ENCODE results near the gene HRH3.

The HRH3 gene

DNA sequence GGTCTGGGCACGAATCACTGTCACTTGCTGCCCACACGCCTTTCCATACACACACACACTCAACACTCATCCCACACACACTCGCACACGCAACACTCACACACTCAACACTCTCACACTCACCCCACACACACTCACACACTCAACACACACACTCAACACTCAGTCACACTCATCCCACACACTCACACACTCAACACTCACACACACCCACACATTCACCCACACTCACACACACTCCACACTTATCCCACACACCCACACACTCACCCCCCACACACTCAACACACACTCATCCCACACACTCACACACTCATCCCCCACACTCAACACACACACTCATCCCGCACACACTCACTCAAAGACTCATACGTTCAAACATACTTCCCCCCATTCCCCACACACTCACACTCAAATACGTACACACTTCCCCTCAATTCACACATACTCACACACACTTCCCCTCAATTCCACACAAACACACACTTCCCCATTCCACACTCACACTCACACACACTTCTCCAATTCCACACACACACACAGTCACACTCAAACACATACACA is 9.0 kb upstream of the HRH3 start:
- DNase-seq: no peak

DNA sequence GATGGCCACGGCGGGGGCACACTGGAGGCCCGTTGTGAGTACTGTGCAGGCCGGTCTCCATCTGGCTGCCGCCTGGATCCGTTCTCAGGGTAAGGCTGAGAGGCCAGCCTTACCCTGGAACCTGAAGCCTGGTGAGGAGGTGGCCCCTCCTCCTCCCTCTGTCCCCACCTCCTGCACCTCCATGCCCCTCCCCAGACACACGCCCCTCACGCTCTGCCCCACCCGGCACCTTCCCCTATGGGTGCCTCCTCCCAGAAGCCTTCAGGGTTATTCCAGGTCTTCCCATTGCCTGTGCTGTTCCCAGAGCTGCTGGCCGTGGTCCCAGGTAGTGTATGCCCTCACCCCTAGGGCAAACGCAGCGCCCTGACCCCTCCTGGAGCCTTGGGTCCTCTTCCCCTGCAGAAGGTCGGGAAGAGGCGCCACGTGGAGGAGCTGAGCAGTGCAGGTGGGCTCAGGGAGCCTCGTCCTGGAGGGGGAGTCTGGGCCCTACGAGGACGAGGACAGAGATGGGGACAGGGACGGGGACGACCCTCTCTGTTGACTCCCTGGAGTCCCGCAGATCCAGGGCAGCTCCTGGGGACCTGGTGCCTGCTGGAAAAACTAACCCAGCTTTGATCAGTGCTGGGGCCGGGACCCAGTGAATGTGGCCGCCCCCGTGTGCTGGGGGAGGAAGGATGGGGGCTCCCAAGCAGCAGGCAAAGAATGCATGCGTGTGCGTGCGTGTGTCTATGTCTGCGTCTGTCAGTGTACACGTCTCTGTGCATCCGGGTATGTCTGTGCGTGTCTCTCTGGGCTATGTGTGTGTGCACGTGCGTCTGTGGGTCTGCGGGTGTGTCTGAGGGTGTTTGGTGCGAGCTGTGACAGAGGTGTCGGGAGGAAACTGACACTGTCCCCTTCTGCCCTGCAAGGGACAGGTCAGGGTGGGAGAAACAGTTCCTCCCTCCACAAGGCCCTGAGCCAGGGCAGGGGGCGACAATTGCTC is 8.2 kb upstream of the HRH3 start:
- no peak for DNase-seq

DNA sequence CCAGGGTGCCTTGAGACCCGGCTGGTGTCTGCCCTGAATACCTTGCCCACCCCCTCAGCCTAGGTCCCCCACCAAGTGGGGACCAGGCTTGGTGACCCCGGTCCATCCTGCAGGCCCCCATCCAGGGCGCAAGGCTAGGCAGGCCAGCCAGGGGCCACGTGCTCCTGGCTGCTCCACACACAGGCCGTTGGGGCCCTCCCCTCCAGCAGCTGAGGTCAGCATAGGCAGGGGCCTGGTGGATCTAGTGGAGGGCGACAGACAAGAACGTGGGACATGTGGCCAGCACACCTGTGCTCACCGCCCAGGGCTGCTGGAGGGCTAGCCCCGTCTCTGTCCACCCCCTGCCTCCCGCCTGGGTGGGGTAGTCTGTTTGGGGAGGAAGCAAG is 7.5 kb upstream of the HRH3 start:
- DNase-seq: no peak

DNA sequence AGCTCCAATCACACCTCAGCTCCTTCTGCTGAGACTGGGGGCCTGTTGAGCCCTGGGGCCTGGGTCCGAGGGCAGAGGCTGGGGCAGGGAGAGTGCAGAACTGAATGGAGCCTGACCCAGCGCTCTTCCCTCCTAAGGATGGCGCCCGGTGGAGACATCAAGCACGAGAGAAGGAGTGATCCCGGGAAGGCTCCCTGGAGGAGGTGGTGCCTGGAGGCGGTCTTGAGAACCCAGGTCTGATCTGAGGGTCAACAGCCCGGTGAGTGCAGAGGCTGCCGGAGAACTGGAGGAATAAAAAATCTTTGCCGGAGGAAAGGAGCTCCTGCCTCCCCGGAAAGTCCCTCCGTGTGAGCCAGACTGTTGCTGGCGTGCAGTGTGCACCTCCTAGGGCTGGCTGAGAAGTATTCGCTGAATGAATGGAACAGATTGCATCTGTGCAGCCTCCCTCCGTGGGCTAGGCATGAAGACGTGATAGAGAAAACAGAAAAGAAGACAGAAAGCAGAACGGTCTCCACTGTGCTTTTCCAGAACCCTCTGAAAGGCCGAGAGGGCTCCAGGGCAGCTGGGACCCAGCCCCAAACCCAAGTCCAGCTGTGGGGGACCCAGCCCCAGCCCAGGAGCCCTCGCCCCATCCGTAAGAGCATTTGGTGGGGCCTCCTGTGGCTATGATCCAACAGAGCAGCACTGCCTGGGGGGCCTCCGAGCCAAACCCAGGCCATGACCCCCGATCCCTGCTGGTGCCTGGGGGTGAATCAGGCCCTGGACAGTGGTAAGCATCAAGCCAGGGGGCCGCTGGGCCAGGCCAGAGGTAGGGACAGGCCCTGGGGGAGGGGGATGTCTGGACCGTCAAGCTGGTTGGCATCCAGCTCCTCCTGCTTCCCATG is 6.9 kb upstream of the HRH3 start:
- no peak for DNase-seq

DNA sequence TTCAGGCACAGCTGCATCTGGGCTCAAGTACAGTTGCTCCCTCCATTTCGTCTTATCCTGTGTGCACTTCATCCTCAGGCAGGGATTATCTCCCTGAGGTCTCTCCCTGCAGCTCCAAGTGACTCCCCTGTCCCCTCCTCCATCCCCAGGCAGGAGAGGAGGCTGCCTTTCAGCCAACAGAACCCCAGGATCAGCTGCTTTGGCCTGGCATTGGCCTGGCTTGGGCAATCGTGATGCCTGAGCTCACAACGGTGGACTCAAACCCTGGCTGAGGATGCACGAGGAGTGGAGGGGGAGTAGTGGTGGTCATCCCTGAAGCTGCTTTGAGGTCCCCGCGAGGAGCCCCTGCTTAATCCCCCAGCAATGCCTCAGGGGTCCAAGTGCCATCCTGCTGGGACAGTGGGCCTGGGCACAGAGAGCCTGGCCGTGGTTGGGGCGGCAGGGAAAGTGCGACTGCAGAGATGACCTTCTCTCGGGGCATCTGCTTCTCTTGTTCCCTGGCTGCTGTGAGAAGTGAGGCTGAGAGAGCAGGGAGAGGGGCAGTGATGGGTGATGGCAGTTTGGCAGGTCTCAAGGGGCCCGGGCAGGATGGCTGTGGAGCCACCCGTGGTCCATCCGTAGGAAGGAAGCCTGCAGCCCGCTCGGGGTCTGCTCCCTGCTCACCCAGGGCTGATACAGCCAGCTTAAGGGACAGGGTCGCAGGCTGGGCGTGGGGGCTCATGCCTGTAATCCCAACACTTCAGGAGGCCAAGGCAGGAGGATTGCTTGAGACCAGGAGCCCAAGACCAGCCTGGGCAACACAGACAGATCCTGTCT is 6.0 kb upstream of the HRH3 start:
- no peak for DNase-seq

DNA sequence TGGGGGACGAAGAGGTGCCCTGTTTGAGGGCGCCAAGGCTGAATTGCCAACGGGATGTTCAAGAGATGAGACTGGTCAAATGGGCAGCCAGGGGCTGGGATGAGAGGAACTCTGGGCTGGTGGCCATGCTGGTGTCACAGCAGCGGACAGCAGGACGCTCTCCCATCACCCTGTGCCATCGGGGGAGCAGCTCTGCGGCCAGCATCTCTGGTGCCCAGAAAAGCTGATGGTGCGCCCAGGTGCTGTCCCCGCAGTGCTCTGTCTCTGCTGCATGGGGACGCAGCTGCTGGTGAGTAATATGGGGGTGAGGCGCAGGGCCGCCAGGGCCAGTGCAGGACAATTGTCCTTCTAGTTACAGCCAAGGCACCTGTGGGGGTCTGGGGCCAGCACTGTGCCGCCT is 4.9 kb upstream of the HRH3 start:
- no peak for DNase-seq

DNA sequence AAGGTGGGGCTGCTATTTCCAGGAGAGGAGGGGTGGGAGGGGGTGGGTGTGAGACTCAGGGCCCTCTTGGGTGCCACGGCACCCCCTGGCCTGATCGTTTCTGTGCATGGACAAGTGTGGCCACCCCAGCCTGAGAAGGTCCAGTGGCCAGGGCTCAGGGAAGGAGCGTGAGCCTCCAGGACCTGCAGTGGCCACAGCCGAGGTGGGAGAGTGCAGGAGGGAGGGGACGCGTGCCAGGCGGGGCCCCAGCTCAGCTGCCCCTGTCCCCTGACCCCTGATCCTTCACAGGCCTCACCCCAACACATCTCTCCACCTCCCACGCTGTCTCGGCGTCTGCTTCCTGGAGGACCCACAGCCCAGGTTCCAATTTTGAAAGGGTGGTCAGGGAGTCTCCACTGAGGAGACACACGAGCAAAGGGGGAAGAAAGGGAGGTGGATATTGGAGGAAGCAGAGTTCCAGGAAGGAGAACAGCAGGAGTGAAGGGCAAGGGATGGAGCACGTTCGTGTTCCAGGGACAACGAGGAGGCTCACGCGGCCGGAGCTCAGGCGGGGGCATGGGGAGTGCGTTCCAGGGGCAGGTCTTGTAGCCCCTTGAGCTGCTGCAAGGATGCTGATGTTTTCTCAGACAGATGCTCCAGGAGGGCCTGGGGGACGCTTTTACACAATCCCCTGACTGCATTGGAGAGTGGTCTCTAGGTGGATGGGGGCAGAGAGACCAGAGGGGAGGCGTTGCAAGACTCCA is 4.2 kb upstream of the HRH3 start:
- no peak for DNase-seq

DNA sequence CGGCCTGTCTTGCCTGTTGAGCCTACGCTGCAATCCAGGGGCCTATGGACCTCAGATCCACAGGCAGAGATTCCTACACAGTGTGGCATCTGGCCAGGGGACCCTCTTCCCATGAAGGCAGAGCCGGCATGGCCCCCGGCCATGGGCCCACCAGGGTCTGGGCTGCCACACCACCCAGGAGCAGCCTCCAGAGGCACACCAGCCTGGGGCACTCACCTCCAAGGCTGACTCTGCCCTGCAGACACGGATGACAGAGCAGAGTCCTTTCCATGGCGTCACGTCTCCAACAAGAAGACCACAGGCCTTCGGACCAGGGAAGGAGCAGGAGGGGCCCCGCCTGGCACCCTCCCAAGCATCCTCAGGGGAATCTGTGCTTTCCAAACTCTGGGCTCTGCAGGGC is 3.5 kb upstream of the HRH3 start:
- DNase-seq: no peak

DNA sequence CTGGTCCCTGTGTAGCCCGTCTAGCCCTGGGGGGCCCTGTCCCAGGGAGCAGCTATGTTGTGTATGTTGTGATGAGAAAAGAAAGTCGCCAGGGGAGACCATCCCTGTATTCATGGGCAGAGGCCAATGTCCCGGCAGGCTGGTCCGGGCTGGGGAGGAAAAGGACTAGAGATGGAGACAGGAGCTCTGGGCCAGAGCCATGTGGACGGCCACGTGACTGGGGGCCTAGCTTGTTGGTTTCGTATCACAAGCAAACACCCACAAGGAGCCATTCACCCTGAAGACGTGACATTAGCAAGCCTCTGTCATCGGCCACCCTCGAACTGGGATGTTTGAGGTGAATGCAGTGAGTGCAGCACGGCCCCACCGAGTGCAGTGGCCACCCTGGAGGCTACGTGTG is 2.9 kb upstream of the HRH3 start:
- no peak for DNase-seq

DNA sequence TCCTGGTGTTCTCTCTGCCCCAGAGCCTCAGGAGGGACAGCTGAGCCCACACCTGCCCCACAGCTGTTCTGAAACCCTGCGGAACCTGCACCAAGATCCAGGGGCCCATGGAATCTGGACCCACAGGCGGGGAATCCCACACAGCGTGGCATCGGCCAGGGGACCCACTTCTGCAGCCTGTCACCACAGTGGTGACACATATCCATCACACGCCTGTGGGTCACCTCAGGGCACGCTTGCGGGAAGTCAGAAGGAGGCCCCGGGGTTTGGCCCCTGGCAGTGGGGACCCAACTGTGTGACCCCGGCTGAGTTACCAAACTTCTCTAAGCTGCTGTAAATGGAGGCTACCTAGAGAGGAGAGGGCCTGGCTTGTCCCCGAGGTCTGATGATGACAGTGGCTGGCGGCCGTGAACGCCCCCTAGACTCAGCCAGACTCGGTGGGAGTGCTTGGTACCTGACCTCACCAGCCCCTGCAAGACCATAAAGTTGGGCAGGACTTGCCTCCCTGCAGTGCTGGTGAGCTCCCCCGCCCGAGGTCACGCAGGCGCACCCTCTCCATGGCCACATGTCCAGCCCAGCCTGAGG is 2.3 kb upstream of the HRH3 start:
- no peak for DNase-seq

DNA sequence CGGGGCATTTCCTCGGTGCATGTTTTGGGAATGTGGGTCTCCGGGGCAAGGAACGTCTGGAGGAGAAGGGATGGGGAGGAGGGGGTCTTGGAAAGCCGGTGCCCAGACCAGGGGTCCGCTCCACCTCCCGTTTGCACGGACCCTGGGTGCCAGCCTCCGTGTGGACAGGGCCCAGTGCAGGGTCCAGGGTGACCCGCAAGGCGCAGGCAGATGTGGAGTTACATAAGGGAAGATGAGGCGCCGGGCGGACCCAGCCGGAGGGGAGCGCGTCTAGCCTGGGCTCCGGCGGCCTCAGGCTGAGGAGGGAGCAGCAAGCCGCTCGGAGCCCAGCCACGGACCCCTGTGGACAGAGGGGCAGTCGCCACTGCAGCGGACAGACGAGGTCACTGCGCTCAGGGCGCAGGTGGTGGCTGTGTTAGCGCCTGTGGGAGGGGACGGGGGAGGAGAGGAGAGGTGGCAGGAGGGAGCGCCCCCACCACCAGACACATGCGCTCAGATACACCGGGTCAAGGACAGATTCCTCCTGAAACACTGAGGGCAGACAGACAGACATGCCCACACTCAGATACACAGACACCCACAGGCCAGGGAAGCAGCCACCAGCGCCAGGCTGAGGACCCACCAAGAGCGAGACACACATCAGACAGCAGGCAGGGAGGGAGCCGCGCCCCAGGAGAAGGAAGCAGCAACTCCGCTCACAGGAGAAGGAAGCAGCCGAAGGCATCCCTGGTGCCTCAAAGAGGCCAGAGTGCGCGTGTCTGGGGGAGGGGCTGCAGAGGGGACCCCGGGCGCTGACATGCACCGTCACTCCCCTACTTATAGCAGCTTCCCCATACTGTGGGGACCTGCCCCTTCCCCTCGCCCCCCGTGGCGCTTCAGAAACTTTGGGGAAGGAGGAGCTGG is 839 bp upstream of the HRH3 start:
- DNase-seq: no peak

DNA sequence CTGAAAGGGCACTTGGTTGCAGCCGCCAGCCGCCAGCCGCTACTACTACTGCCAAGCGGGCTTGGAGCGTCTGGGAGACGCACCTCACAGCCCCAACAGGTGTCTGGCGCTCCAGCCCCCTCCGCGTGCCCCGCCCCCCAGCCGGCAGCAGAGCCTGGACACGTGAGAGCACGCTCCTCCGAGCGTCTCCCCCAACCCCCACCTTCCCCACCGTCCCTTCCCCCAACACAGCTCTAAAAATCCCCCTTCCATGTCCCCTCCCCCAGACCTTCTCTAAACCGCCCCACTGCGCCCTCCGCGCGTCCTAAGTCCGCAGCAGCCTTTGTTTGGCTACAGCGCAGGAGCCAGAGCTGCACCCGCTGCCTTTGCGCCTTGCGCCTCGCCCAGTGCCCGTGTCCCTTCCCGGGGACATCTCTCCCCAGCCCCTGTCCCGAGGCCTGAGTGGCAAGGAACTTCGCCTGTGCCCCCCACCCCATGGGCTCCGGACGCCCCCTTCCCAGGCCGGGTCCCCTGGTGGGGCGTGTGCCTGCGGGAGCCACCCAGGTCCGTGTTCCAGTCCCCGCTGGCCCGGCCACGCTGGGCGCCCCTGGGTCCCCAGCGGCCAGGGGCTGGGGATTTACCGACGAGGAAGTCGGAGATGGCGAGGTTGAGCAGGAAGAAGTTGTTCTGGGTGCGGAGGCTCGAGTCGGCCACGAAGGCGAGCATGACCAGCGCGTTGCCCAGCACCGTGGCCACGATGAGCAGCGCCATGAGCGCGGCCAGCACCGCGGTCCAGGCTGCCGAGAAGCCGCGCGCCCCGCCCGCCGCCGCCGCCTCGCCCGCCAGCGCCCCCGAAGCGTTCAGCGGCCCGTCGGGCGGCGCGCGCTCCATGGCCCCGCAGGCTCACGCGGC is 732 bp downstream of the HRH3 start:
- DNase-seq: no peak

DNA sequence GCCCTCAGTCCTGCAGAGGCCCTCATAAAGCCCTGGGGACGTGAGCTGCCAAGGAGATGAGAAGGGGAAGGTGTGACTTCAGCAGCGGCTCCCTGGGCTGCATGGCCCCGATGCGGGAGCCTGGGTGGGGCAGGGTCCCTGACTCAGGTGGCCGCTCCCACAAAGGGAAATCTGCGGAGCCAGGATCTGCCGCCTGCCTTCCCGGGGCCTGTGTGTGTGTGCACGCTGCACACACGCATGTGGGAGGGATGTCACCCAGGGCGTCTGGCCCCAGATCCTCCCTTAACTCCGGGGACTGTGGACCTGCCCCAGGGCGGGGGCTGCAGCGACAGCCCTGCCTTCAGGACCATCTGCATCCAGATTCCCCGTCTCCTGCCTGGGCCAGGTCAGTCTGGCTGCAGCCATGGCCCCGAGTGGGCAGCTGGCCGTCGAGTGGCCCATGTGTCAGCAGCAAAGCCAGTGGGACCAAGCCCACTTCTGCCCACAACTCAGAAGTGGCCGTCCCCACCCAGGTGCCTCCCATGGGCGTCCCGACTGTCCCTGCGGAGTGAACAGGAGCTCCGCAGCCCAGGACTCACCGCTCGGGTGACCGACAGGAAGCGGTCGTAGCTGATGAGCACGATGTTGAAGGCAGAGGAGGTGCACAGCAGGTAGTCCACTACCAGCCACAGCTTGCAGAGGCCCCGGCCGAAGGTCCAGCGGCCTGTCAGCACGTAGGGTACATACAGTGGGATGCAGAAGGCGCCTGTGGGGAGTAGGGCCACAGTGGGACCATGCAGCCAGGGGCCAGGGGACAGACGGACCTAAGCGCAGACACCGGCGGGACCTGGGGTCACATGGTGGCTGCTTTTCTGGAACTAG is 1.9 kb downstream of the HRH3 start:
- no peak for DNase-seq

DNA sequence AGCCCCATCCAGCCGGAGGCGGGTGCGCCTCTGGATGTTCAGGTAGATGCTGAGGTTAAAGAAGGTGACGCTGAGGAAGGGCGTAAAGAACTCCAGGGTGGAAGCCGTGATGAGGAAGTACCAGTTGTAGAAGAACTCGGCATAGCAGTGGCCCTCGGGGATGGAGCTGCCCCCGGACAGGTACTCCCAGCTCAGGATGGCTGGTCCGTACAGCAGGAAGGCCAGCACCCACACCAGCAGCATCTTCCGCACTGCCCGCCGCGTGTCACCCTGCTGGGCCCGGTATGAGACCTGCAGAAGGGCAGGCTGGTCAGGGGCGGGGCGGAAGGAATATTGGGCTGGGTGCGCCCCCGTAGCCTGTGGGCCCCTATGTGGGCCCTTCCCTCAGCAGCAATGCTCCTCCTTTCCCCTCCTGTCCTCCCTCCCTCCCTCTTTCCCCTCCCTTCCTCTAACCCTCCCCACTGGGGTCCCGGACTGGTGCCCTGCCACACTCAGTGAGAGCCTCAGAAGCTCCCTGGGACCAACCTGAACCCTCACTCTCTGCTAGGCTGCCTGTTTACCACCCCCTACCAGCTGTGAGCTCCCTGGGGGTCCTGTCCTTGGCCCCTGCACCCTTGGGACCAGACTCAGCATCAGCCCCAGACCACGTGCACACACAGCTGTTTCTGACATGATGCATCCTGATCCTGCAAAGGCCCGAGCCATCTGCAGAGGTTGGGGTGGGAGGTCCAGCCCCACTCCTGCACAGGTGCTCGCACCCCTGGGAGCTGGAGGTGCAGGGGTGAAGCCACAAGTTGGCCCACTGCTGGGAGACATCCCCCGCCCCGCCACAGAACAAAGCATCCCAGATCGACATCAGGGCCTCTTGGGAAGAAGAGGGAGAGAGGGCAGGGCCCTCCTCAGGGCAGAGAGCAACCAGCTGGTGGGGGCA is 3.2 kb downstream of the HRH3 start:
- no peak for DNase-seq

DNA sequence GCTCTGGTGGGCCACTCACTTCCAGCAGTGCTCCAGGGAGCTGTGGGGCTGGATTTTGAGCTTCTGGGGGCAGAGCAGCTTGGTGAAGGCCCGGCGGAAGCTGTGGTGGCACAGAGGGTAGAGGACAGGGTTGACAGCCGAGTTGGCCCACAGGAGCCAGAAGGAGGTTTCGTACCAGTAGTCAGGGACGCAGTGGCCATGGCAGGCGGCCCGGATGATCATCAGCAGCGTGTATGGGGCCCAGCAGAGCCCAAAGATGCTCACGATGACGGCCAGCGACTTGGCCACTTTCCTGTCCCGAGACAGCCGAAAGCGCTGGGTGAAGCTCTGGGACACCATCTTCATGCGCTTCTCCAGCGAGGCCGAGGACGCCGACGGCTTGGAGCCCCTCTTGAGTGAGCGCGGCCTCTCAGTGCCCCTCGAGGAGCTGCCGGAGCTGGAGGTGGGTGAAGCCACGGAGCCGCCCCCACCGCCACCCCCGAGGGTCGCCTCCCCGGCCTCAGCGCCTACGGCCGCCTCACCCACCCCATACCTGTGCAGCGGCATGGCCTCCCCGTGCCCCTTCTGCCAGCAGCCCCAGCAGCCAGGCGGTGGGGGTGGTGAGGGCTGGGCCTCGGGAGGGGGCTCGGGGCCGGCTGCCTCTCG is 4.0 kb downstream of the HRH3 start:
- no peak for DNase-seq
